ENCODE results near the gene CAPZA1. TPM values are rescaled to one million over a fixed set of nuclear protein-coding genes. Genes with fewer than 3 reads are reported as not detected.
A peak's percentile ranks its signal among the peaks of the same experiment; 100 is the strongest.

The CAPZA1 gene
- total RNA-seq, 1 donor: 159 TPM

GRCh38 chr1:112704934-112705627 lies 85.4 kb downstream of the CAPZA1 start:
- H3K27me3 ChIP-seq (ENCODE audit: insufficient read depth, low read length): no peaks in the 10 kb centered on the region
- H3K27ac ChIP-seq (ENCODE audit: low read depth, low read length): peak overlapping the region; percentile 91
- no peaks in the 10 kb centered on the region for H3K9me3 ChIP-seq (ENCODE audit: low read depth, low read length)
- H3K4me2 ChIP-seq (ENCODE audit: insufficient read depth, low read length): peak overlapping the region; percentile 96
- peaks cover 62% of the 10 kb centered on the region for H3K4me1 ChIP-seq (ENCODE audit: insufficient read depth, low read length)
- no peak for TF ChIP-seq CTCF (IDR thresholded peaks at IDR 0.05; ENCODE audit: extremely low read depth, low read depth, low read length)
- peaks cover 38% of the 10 kb centered on the region for H3K36me3 ChIP-seq (ENCODE audit: insufficient read depth, low read length)
- DNase-seq (ENCODE audit: insufficient read length, low spot score, missing footprints): peak; percentile 99
- peak overlapping the region; percentile 93 for H3K4me3 ChIP-seq (ENCODE audit: insufficient read depth, low read length)
- peaks cover 58% of the 10 kb centered on the region for H3K79me2 ChIP-seq (ENCODE audit: insufficient read depth, low read length)
- H4K20me1 ChIP-seq (ENCODE audit: insufficient read depth, low read length): peaks cover 50% of the 10 kb centered on the region
- no peak overlapping the region for H2AFZ ChIP-seq (ENCODE audit: low read length)

GRCh38 chr1:112706505-112707220 lies 87.0 kb downstream of the CAPZA1 start, which contains the start of gene RHOC:
RHOC (minus strand) TSS chr1:112707127; CDS start chr1:112703799, 3,328 bp downstream.
- H3K36me3 ChIP-seq (ENCODE audit: insufficient read depth, low read length): peaks cover 28% of the 10 kb centered on the region
- DNase-seq (ENCODE audit: insufficient read length, low spot score, missing footprints): peak; percentile 98
- TF ChIP-seq CTCF (IDR thresholded peaks at IDR 0.05; ENCODE audit: extremely low read depth, low read depth, low read length): no peak

GRCh38 chr1:112707221-112708001 lies 87.8 kb downstream of the CAPZA1 start:
- H3K79me2 ChIP-seq (ENCODE audit: insufficient read depth, low read length): peaks cover 50% of the 10 kb centered on the region
- peak overlapping the region; percentile 93 for H3K4me3 ChIP-seq (ENCODE audit: insufficient read depth, low read length)
- peaks cover 20% of the 10 kb centered on the region for H3K36me3 ChIP-seq (ENCODE audit: insufficient read depth, low read length)
- H4K20me1 ChIP-seq (ENCODE audit: insufficient read depth, low read length): peaks cover 36% of the 10 kb centered on the region
- DNase-seq (ENCODE audit: insufficient read length, low spot score, missing footprints): peak; percentile 99
- H3K27ac ChIP-seq (ENCODE audit: low read depth, low read length): no peak overlapping the region
- H3K4me2 ChIP-seq (ENCODE audit: insufficient read depth, low read length): peak overlapping the region; percentile 96
- no peaks in the 10 kb centered on the region for H3K27me3 ChIP-seq (ENCODE audit: insufficient read depth, low read length)
- peaks cover 39% of the 10 kb centered on the region for H3K4me1 ChIP-seq (ENCODE audit: insufficient read depth, low read length)
- H3K9me3 ChIP-seq (ENCODE audit: low read depth, low read length): no peaks in the 10 kb centered on the region
- peak; percentile 88 for TF ChIP-seq CTCF (IDR thresholded peaks at IDR 0.05; ENCODE audit: extremely low read depth, low read depth, low read length)
- H2AFZ ChIP-seq (ENCODE audit: low read length): peak overlapping the region; percentile 79

More at GRCh38 chr1:112706505-112707220, 87.0 kb downstream of the CAPZA1 start, which contains the start of gene RHOC:
- peaks cover 57% of the 10 kb centered on the region for H3K79me2 ChIP-seq (ENCODE audit: insufficient read depth, low read length)
- H3K4me2 ChIP-seq (ENCODE audit: insufficient read depth, low read length): peak within 1 kb of the TSS; percentile 96
- peak within 1 kb of the TSS; percentile 91 for H3K27ac ChIP-seq (ENCODE audit: low read depth, low read length)
- no peaks in the 10 kb centered on the region for H3K27me3 ChIP-seq (ENCODE audit: insufficient read depth, low read length)
- H3K9me3 ChIP-seq (ENCODE audit: low read depth, low read length): no peaks in the 10 kb centered on the region
- H3K4me1 ChIP-seq (ENCODE audit: insufficient read depth, low read length): peaks cover 46% of the 10 kb centered on the region
- H2AFZ ChIP-seq (ENCODE audit: low read length): peak within 1 kb of the TSS; percentile 79
- peak within 1 kb of the TSS; percentile 93 for H3K4me3 ChIP-seq (ENCODE audit: insufficient read depth, low read length)
- peaks cover 41% of the 10 kb centered on the region for H4K20me1 ChIP-seq (ENCODE audit: insufficient read depth, low read length)

Data from osteoblast (primary cell).